Activated naive CD8-positive, alpha-beta T cell treated with anti-CD3 and anti-CD28 coated beads, Interleukin-2, amount 50 U/mL, for 16 hours (primary cell): ENCODE measurements around the gene GAA.

ENCODE experiments used
- DNase-seq: peaks from one replicate; pipeline ENCODE4 v3.0.0-alpha.2; 2020; ENCODE audit warnings: low read depth, low spot score

Gene GAA

DNA sequence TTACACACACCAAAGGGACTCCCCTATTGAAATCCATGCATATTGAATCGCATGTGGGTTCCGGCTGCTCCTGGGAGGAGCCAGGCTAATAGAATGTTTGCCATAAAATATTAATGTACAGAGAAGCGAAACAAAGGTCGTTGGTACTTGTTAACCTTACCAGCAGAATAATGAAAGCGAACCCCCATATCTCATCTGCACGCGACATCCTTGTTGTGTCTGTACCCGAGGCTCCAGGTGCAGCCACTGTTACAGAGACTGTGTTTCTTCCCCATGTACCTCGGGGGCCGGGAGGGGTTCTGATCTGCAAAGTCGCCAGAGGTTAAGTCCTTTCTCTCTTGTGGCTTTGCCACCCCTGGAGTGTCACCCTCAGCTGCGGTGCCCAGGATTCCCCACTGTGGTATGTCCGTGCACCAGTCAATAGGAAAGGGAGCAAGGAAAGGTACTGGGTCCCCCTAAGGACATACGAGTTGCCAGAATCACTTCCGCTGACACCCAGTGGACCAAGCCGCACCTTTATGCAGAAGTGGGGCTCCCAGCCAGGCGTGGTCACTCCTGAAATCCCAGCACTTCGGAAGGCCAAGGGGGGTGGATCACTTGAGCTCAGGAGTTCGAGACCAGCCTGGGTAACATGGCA is 2.2 kb downstream of the GAA start:
- no peak for DNase-seq

- no peak for DNase-seq
Measured at GRCh38 chr17:80104321-80104955, 3.1 kb downstream of the GAA start.

GRCh38 chr17:80104956-80105375 is 3.6 kb downstream of the GAA start:
- no peak for DNase-seq

DNA sequence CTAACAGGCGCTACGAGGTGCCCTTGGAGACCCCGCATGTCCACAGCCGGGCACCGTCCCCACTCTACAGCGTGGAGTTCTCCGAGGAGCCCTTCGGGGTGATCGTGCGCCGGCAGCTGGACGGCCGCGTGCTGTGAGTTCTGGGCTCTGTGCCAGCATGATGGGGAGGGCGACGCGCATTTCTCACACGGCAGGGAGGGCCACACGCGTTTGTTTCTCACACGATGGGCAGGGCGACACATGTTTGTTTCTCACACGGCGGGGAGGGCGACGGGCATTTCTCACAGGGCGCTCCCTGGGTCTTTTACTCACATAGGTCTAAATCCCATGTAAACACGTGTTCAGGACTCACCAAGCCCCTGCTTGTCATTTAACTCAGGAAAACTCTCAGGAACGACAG is 4.4 kb downstream of the GAA start:
- no peak for DNase-seq

DNA sequence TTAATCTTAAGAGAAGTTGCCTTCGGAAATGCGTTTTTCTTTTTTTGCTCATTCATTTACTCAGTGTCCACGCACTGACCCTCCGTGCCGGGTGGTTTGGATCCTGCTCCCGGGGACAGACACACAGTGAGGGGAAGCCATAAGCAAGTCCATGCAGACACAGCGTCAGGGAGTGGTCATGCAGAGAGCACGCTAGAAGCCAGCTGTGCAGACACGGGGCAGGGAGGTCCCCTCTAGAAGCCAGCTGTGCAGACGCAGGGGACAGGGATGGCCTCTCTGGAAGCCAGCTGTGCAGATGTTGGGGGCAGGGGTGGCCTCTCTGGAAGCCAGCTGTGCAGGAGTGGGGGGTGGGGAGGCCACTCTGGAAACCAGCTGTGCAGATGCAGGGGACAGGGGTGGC is 4.8 kb downstream of the GAA start:
- DNase-seq, result no peak

GRCh38 chr17:80106751-80107150 is 5.4 kb downstream of the GAA start:
- DNase-seq, result no peak

- no peak for DNase-seq
Measured at GRCh38 chr17:80107231-80108021, 6.0 kb downstream of the GAA start.

DNA sequence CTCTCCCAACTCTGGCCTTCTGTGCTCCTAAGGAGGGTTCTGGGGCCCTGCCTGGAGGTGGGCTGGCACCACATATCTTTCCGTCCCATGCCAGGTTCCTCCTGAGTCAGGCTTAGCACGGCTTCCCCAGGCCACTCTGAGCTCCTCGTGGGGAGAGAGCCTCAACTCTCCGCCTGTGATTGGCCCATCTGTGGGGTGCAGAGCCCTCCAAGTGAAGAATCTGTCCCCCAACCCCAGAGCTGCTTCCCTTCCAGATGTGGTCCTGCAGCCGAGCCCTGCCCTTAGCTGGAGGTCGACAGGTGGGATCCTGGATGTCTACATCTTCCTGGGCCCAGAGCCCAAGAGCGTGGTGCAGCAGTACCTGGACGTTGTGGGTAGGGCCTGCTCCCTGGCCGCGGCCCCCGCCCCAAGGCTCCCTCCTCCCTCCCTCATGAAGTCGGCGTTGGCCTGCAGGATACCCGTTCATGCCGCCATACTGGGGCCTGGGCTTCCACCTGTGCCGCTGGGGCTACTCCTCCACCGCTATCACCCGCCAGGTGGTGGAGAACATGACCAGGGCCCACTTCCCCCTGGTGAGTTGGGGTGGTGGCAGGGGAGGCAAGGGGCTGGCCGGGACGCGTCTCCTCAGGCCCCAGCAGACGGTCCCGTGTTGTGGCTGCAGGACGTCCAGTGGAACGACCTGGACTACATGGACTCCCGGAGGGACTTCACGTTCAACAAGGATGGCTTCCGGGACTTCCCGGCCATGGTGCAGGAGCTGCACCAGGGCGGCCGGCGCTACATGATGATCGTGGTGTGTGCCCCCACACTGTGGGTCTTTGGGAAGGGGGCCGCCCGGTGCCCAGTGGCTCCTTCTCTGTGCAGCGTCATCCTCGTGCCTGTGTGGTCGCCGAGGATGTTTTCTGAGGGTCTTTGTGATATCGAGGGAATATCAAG is 6.9 kb downstream of the GAA start:
- DNase-seq, result no peak

GRCh38 chr17:80109066-80109660 is 7.8 kb downstream of the GAA start:
- DNase-seq, result no peak

DNA sequence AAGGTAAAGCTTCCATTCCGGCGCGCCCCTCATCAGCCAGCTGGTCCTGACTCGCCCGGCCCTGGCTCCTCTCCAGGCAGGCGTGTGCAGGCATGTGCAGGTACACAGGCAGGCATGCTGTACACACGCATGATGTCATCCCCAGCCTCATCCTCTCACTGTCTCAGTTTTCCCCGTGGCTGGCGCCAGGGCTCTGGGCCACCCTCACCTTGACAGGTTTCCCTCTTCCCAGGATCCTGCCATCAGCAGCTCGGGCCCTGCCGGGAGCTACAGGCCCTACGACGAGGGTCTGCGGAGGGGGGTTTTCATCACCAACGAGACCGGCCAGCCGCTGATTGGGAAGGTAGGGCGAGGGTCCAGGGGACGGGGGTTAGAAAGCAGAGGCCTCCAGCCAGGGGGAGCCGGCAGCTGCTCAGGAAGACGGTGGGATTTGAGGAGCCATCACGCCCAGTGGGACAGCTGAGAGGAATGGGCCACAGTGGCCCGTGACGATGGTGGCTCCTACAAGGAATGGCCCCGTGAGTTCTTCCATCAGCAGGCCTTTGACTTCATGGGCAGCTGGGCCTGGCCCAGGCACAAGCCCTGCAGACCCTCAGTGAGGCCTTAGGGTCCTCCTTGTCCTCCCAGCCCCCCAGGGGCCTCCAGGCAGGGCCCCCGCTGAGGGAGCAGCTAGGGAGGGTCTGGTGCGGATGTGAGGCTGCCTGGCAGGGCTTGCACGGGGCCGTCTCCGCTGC is 8.5 kb downstream of the GAA start:
- no peak for DNase-seq

- DNase-seq, result no peak
Measured at GRCh38 chr17:80110447-80110812, 9.0 kb downstream of the GAA start.

DNA sequence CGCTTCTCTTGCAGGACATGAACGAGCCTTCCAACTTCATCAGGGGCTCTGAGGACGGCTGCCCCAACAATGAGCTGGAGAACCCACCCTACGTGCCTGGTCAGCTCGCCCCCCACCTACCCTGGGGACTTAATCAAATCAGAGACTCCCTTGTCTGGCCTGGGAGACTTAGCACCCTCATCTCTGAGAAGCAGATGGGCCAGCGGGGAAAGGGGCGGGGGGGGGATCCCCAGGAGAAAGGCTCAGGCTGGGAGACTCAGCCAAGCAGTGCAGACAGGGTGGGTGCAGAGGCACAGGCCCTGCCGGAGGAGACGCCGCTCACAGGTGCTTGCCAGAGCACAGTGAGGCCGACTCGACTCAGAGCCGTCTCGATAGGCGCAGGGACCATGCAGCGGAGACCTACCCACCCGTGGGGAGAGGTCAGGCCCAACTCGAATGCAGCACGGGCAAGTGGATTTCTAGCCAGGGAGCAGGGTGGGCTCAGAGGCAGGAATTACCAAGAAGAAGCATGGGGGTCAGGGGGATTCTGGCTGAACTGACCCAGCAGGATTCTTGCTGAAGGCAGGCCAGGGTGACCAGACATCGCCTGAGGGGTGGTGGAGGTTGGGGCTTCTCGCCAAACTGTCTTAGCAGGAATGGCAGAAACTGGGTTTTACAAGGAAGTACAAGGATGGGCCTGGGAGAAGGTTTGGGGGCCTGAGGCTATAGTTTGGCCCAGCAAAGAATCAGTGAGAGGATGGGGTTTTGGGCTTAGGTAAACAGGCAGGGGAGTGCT is 9.7 kb downstream of the GAA start:
- DNase-seq, result no peak

DNA sequence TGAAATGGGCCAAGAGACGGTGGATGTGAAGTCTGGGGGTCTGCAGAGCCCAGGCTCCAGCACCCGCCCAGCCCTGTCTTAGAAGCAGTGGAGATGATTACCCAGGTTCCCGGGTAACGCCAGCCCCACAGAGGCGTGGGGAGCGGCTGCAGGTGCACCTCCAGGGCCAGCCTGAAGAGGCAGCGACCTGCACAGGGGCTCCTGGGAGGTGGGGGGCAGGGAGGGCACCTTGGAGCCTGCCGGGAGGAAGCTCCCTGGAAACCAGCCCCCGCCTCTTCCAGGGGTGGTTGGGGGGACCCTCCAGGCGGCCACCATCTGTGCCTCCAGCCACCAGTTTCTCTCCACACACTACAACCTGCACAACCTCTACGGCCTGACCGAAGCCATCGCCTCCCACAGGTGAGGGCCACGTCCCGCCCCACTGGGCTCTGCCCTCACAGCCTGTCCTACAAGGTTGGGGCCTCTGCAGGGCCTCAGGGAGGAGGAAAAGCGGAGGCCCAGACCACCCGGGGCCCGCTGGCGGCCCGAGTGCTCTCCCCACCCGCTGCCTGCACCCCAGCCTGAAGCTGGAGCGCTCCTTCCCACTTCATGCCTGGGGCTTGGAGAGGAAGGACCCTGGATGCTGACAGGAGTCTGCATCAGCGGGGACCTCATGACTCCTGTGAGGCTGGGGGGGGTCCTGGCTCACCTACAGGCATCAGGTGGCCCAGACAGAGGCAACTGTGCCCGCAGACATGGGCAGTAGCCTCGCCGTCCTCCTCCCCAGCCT is 10.5 kb downstream of the GAA start:
- no peak for DNase-seq

- no peak for DNase-seq
Measured at GRCh38 chr17:80112471-80113032, 11.2 kb downstream of the GAA start.

DNA sequence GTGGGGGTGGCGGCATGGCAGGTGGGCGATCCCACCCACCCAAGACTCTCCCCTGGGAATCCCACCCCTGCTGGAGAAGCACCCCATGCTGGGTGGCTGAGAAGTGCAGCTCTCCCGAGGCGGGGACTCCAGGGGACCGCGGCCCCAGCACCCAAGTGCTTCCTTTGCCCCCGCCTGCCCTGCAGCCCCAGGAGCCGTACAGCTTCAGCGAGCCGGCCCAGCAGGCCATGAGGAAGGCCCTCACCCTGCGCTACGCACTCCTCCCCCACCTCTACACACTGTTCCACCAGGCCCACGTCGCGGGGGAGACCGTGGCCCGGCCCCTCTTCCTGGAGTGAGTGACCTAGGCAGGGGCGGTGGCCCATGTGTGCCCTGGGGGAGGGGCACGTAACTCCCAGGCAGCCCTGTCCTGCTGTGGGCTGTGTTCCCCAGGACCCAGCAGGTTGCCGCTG is 11.7 kb downstream of the GAA start:
- DNase-seq, result no peak

GRCh38 chr17:80114758-80115157 is 13.4 kb downstream of the GAA start:
- no peak for DNase-seq

GRCh38 chr17:80115159-80115558 is 13.8 kb downstream of the GAA start:
- DNase-seq, result no peak

- DNase-seq, result no peak
Measured at GRCh38 chr17:80116276-80116920, 15.0 kb downstream of the GAA start.
